Suppressor macrophage treated with lipopolysaccharide for 1 hour (primary cell): Measurements from ENCODE around the gene AP4E1.
A peak's percentile ranks its signal among the peaks of the same experiment; 100 is the strongest.
"Not testable (repeated sequence)": the region's sequence is repeated elsewhere in the genome, so short reads cannot be mapped to it uniquely, and the experiment has no call there.

Experiments used
- DNase-seq, 3 donors: peaks; one replicate each; pipeline ENCODE4 v3.0.0-alpha.2; 2020 to 2022

Gene AP4E1

DNA sequence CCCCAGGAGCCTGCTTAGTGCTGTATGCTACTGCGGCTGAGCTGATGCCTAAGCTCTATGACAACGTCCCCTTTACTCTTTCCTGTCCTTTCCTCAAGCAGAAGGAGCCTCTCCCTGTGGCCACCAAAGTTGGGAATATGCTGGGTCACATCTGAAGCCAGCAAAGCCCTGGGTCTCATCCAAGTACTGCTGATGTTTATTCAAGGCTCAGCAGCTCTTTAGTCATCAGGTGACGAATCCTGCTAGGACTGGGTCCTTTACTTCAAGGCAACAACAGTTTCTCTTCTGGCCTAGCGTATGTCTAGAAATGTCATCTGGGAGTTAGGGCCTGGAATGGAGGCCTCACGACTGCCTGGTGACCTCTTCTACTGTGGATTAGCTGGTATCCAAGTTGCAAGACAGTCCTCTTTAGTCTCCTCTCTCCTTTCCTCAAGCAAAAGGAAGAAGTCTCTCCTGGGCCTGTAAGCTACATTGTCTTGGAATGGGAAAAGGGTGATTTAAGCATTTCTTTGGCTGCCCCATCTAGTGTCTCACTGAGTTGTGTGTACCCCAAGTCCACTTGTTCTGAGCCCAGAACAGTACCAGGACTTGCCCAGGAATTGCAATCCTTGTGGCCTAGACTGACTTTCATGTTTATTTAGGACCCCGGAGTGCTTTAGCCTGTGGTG is 122.3 kb downstream of the AP4E1 start:
- no peak for DNase-seq

DNA sequence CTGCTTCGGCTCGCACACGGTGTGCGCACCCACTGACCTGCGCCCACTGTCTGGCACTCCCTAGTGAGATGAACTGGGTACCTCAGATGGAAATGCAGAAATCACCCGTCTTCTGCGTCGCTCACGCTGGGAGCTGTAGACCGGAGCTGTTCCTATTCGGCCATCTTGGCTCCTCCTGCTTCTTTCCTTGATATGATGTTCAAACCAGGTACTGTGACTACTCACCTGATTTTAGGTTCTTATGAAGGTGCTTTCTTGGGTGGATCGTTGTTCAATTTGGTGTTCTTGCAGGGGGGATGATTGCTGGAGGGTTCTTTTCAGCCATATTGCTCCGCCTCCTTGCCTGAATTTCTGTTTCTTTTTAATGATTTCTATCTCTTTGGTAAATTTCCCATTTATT is 129.0 kb downstream of the AP4E1 start:
- DNase-seq, result not testable (repeated sequence)

DNA sequence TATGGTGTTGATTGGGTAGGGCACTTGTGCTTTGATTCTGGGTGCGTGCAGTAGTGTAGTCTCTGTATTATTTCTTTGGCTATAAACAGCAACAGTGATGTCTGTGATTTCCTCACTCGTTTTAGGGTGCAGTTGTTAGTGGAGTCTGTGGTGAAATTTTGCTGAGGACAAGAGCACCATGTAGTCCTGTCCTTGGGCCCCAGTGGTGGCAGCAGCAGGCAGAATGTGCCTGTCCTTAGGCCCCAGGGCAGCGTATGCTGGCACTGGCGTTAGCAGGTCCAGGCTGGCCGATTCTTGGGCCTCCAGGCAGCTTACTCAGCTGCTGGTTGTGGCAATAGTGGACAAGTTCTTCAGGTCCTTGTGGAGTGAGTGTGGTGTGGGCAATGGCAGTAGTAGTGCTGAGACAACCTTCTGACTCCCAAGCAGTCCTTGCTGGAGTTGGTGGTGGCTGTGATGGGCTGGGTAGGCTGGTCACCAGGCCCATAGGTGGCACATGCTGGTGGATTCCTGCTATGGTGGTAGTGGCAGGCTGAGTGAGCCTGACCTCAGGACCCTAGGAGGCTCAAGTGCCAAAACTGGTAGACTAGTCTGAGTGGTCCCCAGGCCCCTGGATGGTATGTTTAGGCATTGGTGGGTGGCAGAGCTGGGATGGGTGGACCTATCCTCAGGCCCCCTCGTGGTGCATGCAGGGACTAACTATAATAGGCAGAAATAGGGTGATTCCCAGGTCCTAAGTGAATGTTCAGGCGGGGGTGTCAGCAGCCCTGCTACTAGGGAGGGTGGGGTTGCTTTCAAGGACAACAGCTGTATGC is 129.9 kb downstream of the AP4E1 start:
- no peak for DNase-seq

DNA sequence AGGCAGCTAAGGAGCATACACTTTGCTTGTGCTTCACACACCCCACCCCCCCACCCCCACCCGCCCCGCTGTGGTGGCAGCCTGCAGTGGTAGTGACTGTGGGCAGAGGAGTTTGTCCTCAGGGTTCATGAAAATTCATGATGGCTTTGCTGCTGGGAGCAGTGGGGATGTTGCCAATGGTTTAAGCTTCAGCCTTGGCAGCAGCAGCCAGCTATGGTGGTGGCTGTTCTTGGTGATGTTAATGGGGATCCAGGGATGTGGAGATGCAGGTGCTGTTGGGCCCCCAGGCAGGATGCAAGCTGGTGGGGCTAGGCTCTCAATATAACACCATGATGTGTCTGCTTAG is 130.5 kb downstream of the AP4E1 start:
- DNase-seq, result no peak

DNA sequence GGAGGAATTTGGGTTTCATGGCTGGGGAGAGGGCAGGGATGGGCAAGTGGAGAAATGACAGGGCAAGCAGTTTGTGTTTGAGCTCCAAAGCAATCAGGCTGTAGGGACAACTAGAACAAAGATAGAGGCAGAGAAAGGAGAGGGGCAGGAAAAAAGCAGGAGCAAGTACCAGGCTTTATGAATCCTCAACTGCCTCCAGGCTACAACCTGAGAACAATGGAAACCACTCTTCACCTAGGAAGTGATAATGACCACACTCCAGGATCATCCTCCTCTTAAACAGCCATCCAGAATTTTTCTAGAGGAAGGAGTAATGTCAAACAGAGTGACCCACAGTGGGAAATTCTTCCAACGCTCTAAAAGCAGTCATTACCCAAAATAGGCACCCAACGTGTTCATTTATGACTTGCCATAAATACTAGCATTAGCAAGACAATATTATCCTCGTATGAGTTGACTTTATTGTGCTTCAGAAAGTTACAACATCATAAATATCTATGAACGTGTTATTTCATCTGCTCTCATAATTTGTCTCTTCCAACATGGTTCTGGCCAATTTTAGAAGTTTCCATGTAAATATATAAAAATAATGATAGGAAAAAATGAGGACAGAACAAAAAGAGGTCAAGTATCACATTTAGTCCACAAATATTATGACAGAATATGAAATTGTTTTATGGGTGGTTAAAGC is 135.7 kb downstream of the AP4E1 start:
- no peak for DNase-seq

DNA sequence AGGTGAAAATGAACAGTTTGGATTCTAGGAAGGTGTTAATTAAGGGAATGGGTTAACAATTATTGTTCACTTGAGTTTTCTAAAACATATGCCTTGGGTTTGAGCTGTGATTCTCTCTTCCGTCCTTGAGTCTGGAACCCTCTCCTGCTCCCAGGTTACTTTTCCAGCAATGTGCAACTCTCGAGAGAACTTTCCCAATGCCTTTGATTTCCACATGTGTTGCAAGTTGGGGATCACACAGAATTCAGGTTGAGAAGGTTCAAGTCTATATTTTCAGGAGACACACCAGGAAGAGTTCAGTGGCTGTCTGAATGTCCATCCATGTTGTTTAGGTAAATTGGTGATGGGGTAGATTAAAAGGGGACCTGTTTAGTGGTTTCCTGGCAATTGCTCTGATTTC is 137.5 kb downstream of the AP4E1 start:
- DNase-seq, result no peak

DNA sequence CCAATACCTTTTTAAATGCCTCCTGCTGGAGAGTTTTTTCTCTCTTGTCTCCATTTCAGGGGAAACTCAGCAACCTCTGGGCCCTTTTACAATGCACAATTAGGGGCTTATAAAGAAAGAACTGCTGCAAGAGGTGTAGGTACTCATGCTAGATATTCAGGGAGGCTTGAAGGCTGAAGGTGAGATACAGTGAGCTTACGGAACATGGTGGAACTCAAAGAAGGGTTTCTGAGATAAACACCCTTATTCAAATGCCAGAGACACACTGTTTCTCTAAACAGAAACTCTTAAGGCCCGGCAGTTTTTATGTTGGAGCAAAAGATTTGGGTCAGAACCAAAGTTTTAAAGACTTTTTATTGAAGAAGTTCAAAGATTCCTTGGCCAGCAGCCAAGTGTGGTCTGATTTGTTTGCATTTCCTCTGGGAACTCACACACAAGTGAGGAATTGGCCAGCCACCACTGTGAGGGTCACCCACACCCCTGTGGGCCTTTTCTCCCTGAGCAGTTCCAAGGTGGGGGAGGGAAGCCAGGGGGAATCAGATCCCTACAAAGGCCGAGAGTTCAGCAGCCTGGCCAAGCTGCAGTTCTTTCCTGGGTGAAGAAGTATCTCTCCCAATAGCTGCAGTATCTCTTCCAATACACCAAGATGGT is 138.4 kb downstream of the AP4E1 start:
- DNase-seq, result peak in 1 of 3 donors; percentile 6

DNA sequence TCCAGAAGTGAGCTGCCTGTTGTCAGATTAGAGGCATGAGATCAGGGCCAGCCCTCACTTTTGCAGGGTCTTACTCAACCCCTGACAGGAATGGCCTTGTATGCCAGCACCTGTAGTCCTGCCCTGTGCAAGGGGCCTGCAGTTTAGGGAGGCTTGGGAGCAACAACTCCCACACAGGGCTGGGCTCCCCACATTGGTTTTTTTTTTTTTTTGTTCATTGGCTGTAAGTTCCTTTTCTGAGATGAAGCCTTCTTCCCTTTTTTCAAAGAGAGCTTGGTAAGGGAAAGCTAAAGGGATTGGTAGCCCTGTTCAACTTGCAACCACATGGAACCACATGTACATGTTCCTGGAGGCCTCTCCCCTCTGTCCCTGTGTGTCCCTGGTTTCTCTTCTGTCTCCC is 139.8 kb downstream of the AP4E1 start:
- peak; percentile 49 to 76 (median 67) for DNase-seq

DNA sequence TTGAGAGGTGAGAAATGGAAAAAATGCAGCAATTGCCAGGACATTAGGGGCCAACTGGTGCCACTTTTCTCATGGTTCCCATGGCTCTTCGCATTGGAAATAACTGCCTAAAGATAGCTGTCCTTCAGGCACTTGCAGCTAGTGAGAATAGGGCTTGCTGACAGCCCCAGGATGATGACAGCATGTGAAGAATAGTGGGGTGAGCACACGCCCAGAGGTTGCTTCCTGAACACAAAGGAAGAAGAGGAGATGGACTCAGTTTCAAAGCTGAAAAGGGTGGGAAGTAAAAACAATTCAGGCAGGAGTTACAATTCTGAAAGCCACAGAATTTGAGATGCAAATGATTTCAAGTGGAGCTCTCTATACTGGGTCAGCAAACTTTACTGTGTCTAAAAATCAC is 140.6 kb downstream of the AP4E1 start:
- peak; percentile 8 to 41 (median 10) for DNase-seq

DNA sequence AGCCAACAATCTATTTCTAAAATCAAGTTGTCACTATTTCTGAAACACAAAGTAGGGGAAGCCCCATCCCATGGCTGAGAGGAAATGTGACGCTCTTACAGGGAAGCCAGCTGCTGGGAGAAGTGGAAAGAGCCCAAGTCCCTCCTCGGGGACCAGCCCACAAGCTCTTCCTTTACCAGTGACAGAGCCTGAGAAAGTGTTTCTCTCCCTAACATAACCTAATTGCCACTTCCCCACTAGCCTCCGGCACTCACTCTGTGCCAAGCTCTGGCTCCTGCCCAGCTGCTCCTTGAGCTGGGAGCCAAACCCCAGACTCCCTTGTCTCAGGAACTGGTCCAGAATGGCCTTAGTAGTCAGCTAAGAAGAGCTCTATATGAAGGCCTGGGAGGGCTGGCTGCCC is 143.3 kb downstream of the AP4E1 start:
- peak; percentile 63 to 83 (median 82) for DNase-seq

DNA sequence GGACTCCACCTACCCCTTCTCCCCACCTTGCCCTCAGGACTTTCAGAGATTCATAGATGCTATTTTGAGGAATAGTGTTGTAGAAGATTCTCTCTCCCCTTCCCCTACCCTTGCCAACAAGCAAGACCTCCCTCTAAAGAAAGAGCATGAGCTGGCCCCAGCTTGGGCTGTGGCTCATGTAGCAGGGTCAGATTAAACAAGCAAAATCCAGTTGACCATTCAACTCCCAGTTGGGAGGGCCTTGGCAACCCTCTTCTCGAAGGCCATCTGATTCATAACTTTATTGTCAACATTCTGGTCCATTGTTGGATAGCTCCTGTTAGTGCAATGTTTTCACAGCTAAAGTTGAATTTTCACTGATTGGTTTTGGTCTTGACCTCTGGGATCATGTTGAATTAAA is 145.1 kb downstream of the AP4E1 start:
- no peak for DNase-seq

DNA sequence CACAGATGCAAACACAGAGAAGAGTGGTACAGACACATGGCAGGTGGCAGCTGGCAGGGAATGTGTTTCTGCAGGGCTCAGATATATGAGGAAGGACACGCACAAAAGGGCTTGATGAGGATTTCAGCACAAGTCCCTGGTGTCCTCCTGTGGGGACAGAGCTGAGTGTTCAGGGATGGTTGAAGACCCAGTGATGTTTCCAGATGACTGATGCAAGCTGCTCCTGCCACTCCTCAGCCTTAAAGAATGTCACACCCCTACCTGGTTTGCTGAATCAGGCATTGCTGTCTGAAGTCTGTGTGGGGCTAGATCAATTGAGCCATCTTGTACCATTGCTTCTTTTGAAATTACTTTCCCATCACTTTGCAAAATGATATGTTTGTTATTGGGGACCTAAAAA is 146.1 kb downstream of the AP4E1 start:
- no peak for DNase-seq
